Tibial nerve (tissue), 4 donors: ENCODE results near the gene SLC25A47. TPM values are rescaled to one million over a fixed set of nuclear protein-coding genes. Genes with fewer than 3 reads are reported as not detected.
A peak's percentile ranks its signal among the peaks of the same experiment; 100 is the strongest.

Source experiments
- DNase-seq, 2 donors: peaks; one replicate each; pipeline ENCODE4 v3.0.0-alpha.2; 2019; ENCODE audit warnings: low spot score in 2 of 2
- H3K27ac ChIP-seq, 4 donors: fragments of 200-600 bp; sonication (generic) in 3 of 4; one replicate each; pipeline ENCODE4 v1.5.1; 2017 to 2019; ENCODE audit warnings: mild to moderate bottlenecking in 1 of 4
- H3K27me3 ChIP-seq, 2 donors: fragments of 200-600 bp; sonication (generic) in 1 of 2; one replicate each; pipeline versions ENCODE4 v1.5.1 to v1.6.0; 2017 to 2019
- H3K36me3 ChIP-seq, 3 donors: fragments of 200-600 bp; sonication (generic); one replicate each; pipeline ENCODE4 v1.5.1; 2018 to 2019
- H3K4me1 ChIP-seq, 4 donors: fragments of 200-600 bp; sonication (generic) in 3 of 4; one replicate each; pipeline ENCODE4 v1.5.1; 2017 to 2019
- H3K4me3 ChIP-seq, 4 donors: fragments of 200-600 bp; sonication (generic) in 3 of 4; one replicate each; pipeline ENCODE4 v1.5.1; 2017 to 2019; ENCODE audit warnings: mild to moderate bottlenecking in 1 of 4, moderate library complexity in 1 of 4
- H3K9me3 ChIP-seq, 4 donors: fragments of 200-600 bp; sonication (generic) in 3 of 4; one replicate each; pipeline ENCODE4 v1.5.1; 2017 to 2019
- CTCF ChIP-seq, 5 experiments: fragments of 200-600 bp in 3 of 5; fragments of 450-650 bp in 2 of 5; sonication (generic) in 3 of 5; IDR thresholded peaks; one replicate each; pipeline ENCODE4 v1.5.1; 2016 to 2019; ENCODE audit warnings: antibody characterized with exemption in 5 of 5, mild to moderate bottlenecking in 3 of 5, moderate library complexity in 2 of 5
- EP300 ChIP-seq, 2 donors: sonication (generic); formaldehyde crosslinking; IDR thresholded peaks; one replicate each; pipeline ENCODE4 v1.6.1; 2017; ENCODE audit warnings: antibody characterized with exemption in 2 of 2, mild to moderate bottlenecking in 1 of 2
- POLR2A ChIP-seq, 2 donors: fragments of 450-650 bp; IDR thresholded peaks; one replicate each; pipeline ENCODE4 v1.6.1; 2017; ENCODE audit warnings: antibody characterized with exemption in 2 of 2, mild to moderate bottlenecking in 2 of 2, moderate library complexity in 2 of 2
- WGBS, 2 donors: methylation state at CpG; one replicate each; pipeline ENCODE4 v1.1.5; 2018; 5-methylcytosine and 5-hydroxymethylcytosine counted together
- total RNA-seq, 4 donors: library from RNA; depleted of rRNA; stranded (reverse); fragments of >200 nt; gene quantifications; one replicate each; pipeline ENCODE4 v1.1.0, GENCODE V29; 2016

Gene SLC25A47
- total RNA-seq, 4 donors from 2014 or later, result 2.5 TPM; not detected in 3

GRCh38 chr14:100329233-100330006 is 6.3 kb downstream of the SLC25A47 start:
- peak overlapping the region in 1 of 4 donors; percentile 59 for H3K27ac ChIP-seq
- peaks cover 0 to 32% (median 3%) of the 10 kb centered on the region in 3 donors for H3K36me3 ChIP-seq
- DNase-seq, result no peak
- H3K27me3 ChIP-seq, result no peaks in the 10 kb centered on the region
- no peak overlapping the region for H3K4me3 ChIP-seq
- no peaks in the 10 kb centered on the region for H3K4me1 ChIP-seq
- 85% methylated on average over 26 to 31 of the region's 36 CpGs for WGBS, 2 donors
- no peaks in the 10 kb centered on the region for H3K9me3 ChIP-seq
- TF ChIP-seq EP300 (IDR thresholded peaks at IDR 0.05) (no peak), POLR2A (IDR thresholded peaks at IDR 0.05) (no peak), CTCF (IDR thresholded peaks at IDR 0.05) (no peak)

- WGBS, 2 donors, result 60 to 79% methylated on average over 3 to 7 of the region's 11 CpGs
- DNase-seq, result no peak
- TF ChIP-seq POLR2A (IDR thresholded peaks at IDR 0.05) (no peak), EP300 (IDR thresholded peaks at IDR 0.05) (no peak), CTCF (IDR thresholded peaks at IDR 0.05) (no peak)
- Histone ChIP-seq H3K4me3 (no peak overlapping the region), H3K27me3 (no peaks in the 10 kb centered on the region), H3K4me1 (no peaks in the 10 kb centered on the region), H3K9me3 (no peaks in the 10 kb centered on the region), H3K36me3 (peaks cover 0 to 38% (median 8%) of the 10 kb centered on the region in 3 donors), H3K27ac (no peak overlapping the region)
These were observed 6.8 kb downstream of the SLC25A47 start for GRCh38 chr14:100330007-100330344.

DNA sequence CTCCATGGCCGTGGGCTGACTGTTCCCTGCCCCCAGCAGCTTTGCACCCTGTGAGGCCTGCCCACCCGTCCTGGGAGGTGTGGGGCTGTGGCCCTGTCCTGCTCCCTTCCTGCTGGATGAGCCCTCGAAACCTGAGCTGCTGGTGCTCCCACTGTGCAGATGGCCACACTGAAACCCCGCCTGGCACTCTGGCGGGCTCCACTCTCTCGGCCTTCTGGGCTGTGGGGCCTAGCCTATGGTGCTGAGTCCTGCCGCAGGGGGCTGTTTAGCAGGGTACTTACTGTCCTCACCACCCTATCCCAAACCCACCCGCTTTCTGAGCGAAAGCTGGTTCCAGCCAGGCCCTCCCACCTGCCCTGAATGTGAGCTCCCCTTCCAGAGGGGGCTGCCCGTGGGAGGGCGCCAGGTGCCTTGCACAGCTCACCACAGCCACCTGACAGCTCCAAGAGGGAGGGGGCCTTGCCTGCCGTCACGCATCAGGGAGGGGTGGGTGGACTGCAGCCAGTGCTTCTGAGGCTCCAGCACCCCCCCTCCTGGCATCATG is 7.3 kb downstream of the SLC25A47 start:
- peaks cover 0 to 42% (median 9%) of the 10 kb centered on the region in 3 donors for H3K36me3 ChIP-seq
- DNase-seq, result no peak
- H3K27ac ChIP-seq, result no peak overlapping the region
- 69 to 93% methylated on average over 5 to 11 of the region's 13 CpGs for WGBS, 2 donors
- H3K9me3 ChIP-seq, result no peaks in the 10 kb centered on the region
- H3K4me1 ChIP-seq, result no peaks in the 10 kb centered on the region
- TF ChIP-seq CTCF (IDR thresholded peaks at IDR 0.05), result no peak
- TF ChIP-seq EP300 (IDR thresholded peaks at IDR 0.05), result no peak
- no peak for TF ChIP-seq POLR2A (IDR thresholded peaks at IDR 0.05)
- no peaks in the 10 kb centered on the region for H3K27me3 ChIP-seq
- H3K4me3 ChIP-seq, result no peak overlapping the region

GRCh38 chr14:100332071-100332639 is 9.0 kb downstream of the SLC25A47 start:
- Histone ChIP-seq H3K27ac (no peak overlapping the region), H3K4me1 (no peaks in the 10 kb centered on the region), H3K9me3 (no peaks in the 10 kb centered on the region), H3K36me3 (peaks cover 0 to 58% (median 9%) of the 10 kb centered on the region in 3 donors), H3K27me3 (no peaks in the 10 kb centered on the region), H3K4me3 (no peak overlapping the region)
- TF ChIP-seq POLR2A (IDR thresholded peaks at IDR 0.05) (no peak), CTCF (IDR thresholded peaks at IDR 0.05) (no peak), EP300 (IDR thresholded peaks at IDR 0.05) (no peak)
- no peak for DNase-seq
- whole genome bisulfite sequencing, 2 donors, result 74 to 82% methylated on average over 11 of the region's 11 CpGs

DNA sequence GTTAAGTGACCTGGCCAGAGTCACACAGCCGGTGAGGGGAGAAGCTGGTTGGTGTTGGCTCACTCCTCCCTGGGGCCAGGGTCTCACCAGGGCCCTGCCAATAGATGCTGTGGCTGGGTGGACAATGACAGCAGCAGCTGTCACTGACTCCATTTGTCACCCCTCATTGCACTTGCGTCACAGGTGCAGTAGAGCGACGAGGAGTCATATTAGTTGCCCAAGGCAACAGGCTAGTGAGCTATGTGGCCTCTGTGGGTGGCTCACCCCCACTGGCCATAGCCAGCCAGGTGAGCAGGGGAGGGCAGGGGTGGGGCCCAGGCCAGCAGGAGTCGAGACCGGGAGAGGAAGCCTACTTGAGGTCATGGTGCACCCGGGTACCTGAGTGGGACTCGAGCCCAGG is 9.7 kb downstream of the SLC25A47 start:
- 85 to 95% methylated on average over 4 to 5 of the region's 8 CpGs for WGBS, 2 donors
- Histone ChIP-seq H3K27me3 (no peaks in the 10 kb centered on the region), H3K4me1 (no peaks in the 10 kb centered on the region), H3K4me3 (no peak overlapping the region), H3K36me3 (peaks cover 0 to 65% (median 9%) of the 10 kb centered on the region in 3 donors), H3K27ac (no peak overlapping the region), H3K9me3 (no peaks in the 10 kb centered on the region)
- no peak for TF ChIP-seq EP300 (IDR thresholded peaks at IDR 0.05)
- no peak for TF ChIP-seq CTCF (IDR thresholded peaks at IDR 0.05)
- TF ChIP-seq POLR2A (IDR thresholded peaks at IDR 0.05), result no peak
- DNase-seq, result no peak
